ENCODE data around the gene LY6G6C.

DNA sequence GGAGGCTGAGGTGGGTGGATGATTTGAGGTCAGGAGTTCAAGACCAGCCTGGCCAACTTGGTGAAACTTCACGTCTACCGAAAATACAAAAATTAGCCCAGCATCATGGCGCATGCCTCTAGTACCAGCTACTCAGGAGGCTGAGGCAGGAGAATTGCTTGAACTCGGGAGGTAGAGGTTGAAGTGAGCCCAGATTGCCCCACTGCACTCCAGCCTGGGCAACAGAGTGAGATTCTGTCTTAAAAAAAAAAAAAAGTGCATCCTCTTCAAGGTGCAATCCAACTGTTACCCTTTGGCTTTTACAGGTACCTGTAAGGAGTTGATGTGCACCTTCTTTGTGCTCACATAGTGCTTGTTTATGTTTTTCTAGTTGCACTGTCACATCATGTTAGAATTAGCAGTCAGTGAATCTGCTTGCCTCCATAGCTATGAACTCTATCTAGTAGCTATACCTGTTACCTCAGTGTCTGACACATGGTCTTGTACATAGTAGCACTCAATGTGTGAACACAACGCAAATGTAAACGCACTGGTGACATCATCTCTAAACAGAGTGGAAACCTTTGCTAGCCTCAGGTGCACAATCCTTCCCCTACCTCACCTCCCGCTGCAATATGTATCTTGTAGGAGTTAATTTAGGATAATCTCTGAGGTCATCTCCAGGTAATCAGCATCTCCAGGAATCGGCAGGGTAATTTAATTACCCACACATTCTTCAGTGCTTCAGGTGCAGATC is 27.9 kb upstream of the LY6G6C start:
- TF ChIP-seq EP300 (IDR thresholded peaks at IDR 0.05) (no peak), POLR2A (IDR thresholded peaks at IDR 0.05) (no peak)
- TF ChIP-seq, protein P1, sequence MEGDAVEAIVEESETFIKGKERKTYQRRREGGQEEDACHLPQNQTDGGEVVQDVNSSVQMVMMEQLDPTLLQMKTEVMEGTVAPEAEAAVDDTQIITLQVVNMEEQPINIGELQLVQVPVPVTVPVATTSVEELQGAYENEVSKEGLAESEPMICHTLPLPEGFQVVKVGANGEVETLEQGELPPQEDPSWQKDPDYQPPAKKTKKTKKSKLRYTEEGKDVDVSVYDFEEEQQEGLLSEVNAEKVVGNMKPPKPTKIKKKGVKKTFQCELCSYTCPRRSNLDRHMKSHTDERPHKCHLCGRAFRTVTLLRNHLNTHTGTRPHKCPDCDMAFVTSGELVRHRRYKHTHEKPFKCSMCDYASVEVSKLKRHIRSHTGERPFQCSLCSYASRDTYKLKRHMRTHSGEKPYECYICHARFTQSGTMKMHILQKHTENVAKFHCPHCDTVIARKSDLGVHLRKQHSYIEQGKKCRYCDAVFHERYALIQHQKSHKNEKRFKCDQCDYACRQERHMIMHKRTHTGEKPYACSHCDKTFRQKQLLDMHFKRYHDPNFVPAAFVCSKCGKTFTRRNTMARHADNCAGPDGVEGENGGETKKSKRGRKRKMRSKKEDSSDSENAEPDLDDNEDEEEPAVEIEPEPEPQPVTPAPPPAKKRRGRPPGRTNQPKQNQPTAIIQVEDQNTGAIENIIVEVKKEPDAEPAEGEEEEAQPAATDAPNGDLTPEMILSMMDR (IDR thresholded peaks at IDR 0.05) = no peak

Data from sigmoid colon (tissue), 4 donors.